Heart left ventricle (tissue), 13 donors: ENCODE measurements around the gene KCNJ16.

Experiments
- CTCF ChIP-seq, 12 donors: fragments of 200-600 bp; sonication (generic) in 4 of 12; IDR thresholded peaks; one replicate each; pipeline versions ENCODE4 v1.5.0 to v1.8.0; 2018 to 2022; ENCODE audit warnings: antibody characterized with exemption in 12 of 12, mild to moderate bottlenecking in 5 of 12
- POLR2A ChIP-seq, 2 donors: fragments of 450-650 bp; IDR thresholded peaks; one replicate each; pipeline ENCODE4 v1.6.1; 2017; ENCODE audit warnings: antibody characterized with exemption in 2 of 2, mild to moderate bottlenecking in 2 of 2, moderate library complexity in 2 of 2
- donor health status: ischemic (EF 13 %, LVEDD 7.1; RV severe dilation, severe dysfunction).
- donor health status: DM: no; HTN: yes; CAD: no.
- donor health status: DM: no; HTN: no; CAD: no.
- donor health status: ischemic (EF 25% LVEDD 6.9; RV normal size, moderate dysfunction).
- donor health status: ischemic (EF 25% LVEDD 5.7; RV mildly dilated, moderate dysfunction).
- donor health status: ischemic (EF 35%, LVEDD 5.7; RV mildly dilated, moderate dysfunction).
- donor health status: nonischemic (EF 11% LVEDD 7.7; RV severe dilation, severe dysfunction).
- donor health status: DM: yes; HTN: yes; CAD: no.
- donor health status: PGD.
- donor health status: ischemic (EF 29% LVEDD 5.4; RV normal size, mild dysfunction).
- donor health status: nonischemic (EF 23%, LVEDD 6.1; RV moderate dilation, normal function).

- TF ChIP-seq CTCF (IDR thresholded peaks at IDR 0.05) (no peak), POLR2A (IDR thresholded peaks at IDR 0.05) (no peak)
These were observed 34.5 kb downstream of the KCNJ16 start for GRCh38 chr17:70109497-70109896.
